T-helper 1 cell (primary cell): ENCODE results near the gene FAM13B.
A peak's percentile ranks its signal among the peaks of the same experiment; 100 is the strongest.
"Not testable (repeated sequence)": the region's sequence is repeated elsewhere in the genome, so short reads cannot be mapped to it uniquely, and the experiment has no call there.

Experiments used
- DNase-seq, 5 donors: peaks; one replicate each; pipeline ENCODE4 v3.0.0-alpha.2; 2012 to 2020

The FAM13B gene

GRCh38 chr5:137960141-137960540, 72.7 kb downstream of the FAM13B start:
- no peak for DNase-seq

GRCh38 chr5:137959488-137959887, 73.4 kb downstream of the FAM13B start:
- no peak for DNase-seq

GRCh38 chr5:137957948-137958347, 74.9 kb downstream of the FAM13B start:
- DNase-seq: no peak

- no peak for DNase-seq
These were observed 78.6 kb downstream of the FAM13B start for GRCh38 chr5:137954131-137954879.

- DNase-seq: no peak
These were observed 87.1 kb downstream of the FAM13B start for GRCh38 chr5:137945825-137946224.

GRCh38 chr5:137944280-137944679, 88.6 kb downstream of the FAM13B start:
- not testable (repeated sequence) for DNase-seq

GRCh38 chr5:137939331-137939730, 93.5 kb downstream of the FAM13B start:
- no peak for DNase-seq

GRCh38 chr5:137938751-137939143, 94.1 kb downstream of the FAM13B start:
- DNase-seq: peak in 1 of 5 donors; percentile 3

- DNase-seq: no peak
These were observed 94.7 kb downstream of the FAM13B start for GRCh38 chr5:137937994-137938750.

- no peak for DNase-seq
These were observed 97.2 kb downstream of the FAM13B start for GRCh38 chr5:137935694-137936093.

- DNase-seq: no peak
These were observed 97.7 kb downstream of the FAM13B start for GRCh38 chr5:137935190-137935589.

- DNase-seq: no peak
These were observed 99.4 kb downstream of the FAM13B start for GRCh38 chr5:137933491-137933911.

- DNase-seq: no peak
These were observed 100.1 kb downstream of the FAM13B start for GRCh38 chr5:137932800-137933199.

- no peak for DNase-seq
These were observed 109.0 kb downstream of the FAM13B start for GRCh38 chr5:137923856-137924255.

GRCh38 chr5:137921931-137922330, 110.9 kb downstream of the FAM13B start:
- no peak for DNase-seq

- DNase-seq: no peak
These were observed 116.0 kb downstream of the FAM13B start for GRCh38 chr5:137916923-137917322.

- no peak for DNase-seq
These were observed 118.1 kb downstream of the FAM13B start for GRCh38 chr5:137914758-137915157.

GRCh38 chr5:137902408-137903133, 130.3 kb downstream of the FAM13B start:
- no peak for DNase-seq

- DNase-seq: no peak
These were observed 131.7 kb downstream of the FAM13B start for GRCh38 chr5:137901011-137901817.

- DNase-seq: no peak
These were observed 133.4 kb downstream of the FAM13B start for GRCh38 chr5:137899493-137899892.

- no peak for DNase-seq
These were observed 136.3 kb downstream of the FAM13B start for GRCh38 chr5:137896560-137896959.

GRCh38 chr5:137894586-137894985, 138.3 kb downstream of the FAM13B start:
- no peak for DNase-seq

- no peak for DNase-seq
These were observed 141.0 kb downstream of the FAM13B start for GRCh38 chr5:137891849-137892248.
